ENCODE measurements around the gene LYZL6.
"Not testable (repeated sequence)": the region's sequence is repeated elsewhere in the genome, so short reads cannot be mapped to it uniquely, and the experiment has no call there.

Gene LYZL6

GRCh38 chr17:35969558-35970380 is 26.3 kb upstream of the LYZL6 start:
- Histone ChIP-seq H3K36me3 (ENCODE audit: insufficient read depth, low read length) (no peaks in the 10 kb centered on the region), H3K4me1 (ENCODE audit: insufficient read depth, low read length) (no peaks in the 10 kb centered on the region), H3K9ac (ENCODE audit: low read depth, low read length) (no peak overlapping the region), H3K9me3 (ENCODE audit: control insufficient read depth, insufficient read depth, low read length) (no peaks in the 10 kb centered on the region)

GRCh38 chr17:35968520-35969054 is 25.1 kb upstream of the LYZL6 start:
- Histone ChIP-seq H3K9me3 (ENCODE audit: control insufficient read depth, insufficient read depth, low read length) (no peaks in the 10 kb centered on the region), H3K36me3 (ENCODE audit: insufficient read depth, low read length) (no peaks in the 10 kb centered on the region), H3K4me1 (ENCODE audit: insufficient read depth, low read length) (no peaks in the 10 kb centered on the region), H3K9ac (ENCODE audit: low read depth, low read length) (no peak overlapping the region)

GRCh38 chr17:35965272-35965671 is 21.8 kb upstream of the LYZL6 start:
- no peaks in the 10 kb centered on the region for H3K9me3 ChIP-seq (ENCODE audit: control insufficient read depth, insufficient read depth, low read length)
- no peak overlapping the region for H3K9ac ChIP-seq (ENCODE audit: low read depth, low read length)
- no peaks in the 10 kb centered on the region for H3K4me1 ChIP-seq (ENCODE audit: insufficient read depth, low read length)
- no peaks in the 10 kb centered on the region for H3K36me3 ChIP-seq (ENCODE audit: insufficient read depth, low read length)

GRCh38 chr17:35963663-35964062 is 20.1 kb upstream of the LYZL6 start:
- Histone ChIP-seq H3K4me1 (ENCODE audit: insufficient read depth, low read length) (no peaks in the 10 kb centered on the region), H3K9me3 (ENCODE audit: control insufficient read depth, insufficient read depth, low read length) (no peaks in the 10 kb centered on the region), H3K36me3 (ENCODE audit: insufficient read depth, low read length) (no peaks in the 10 kb centered on the region), H3K9ac (ENCODE audit: low read depth, low read length) (no peak overlapping the region)

- H3K4me1 ChIP-seq (ENCODE audit: insufficient read depth, low read length) = no peaks in the 10 kb centered on the region; the same call in 1 of the 2 replicates
- no peaks in the 10 kb centered on the region for H3K9me3 ChIP-seq (ENCODE audit: control insufficient read depth, insufficient read depth, low read length)
- H3K9ac ChIP-seq (ENCODE audit: low read depth, low read length) = no peak overlapping the region
- no peaks in the 10 kb centered on the region for H3K36me3 ChIP-seq (ENCODE audit: insufficient read depth, low read length)
Measured at GRCh38 chr17:35953720-35954119, 10.2 kb upstream of the LYZL6 start.

GRCh38 chr17:35949401-35949800 is 5.9 kb upstream of the LYZL6 start:
- H3K4me1 ChIP-seq (ENCODE audit: insufficient read depth, low read length) = no peaks in the 10 kb centered on the region; the same call in 1 of the 2 replicates
- no peak overlapping the region for H3K9ac ChIP-seq (ENCODE audit: low read depth, low read length)
- H3K9me3 ChIP-seq (ENCODE audit: control insufficient read depth, insufficient read depth, low read length) = no peaks in the 10 kb centered on the region
- no peaks in the 10 kb centered on the region for H3K36me3 ChIP-seq (ENCODE audit: insufficient read depth, low read length)

- Histone ChIP-seq H3K36me3 (ENCODE audit: insufficient read depth, low read length) (no peaks in the 10 kb centered on the region), H3K9ac (ENCODE audit: low read depth, low read length) (no peak overlapping the region)
Measured at GRCh38 chr17:35948092-35948491, 4.6 kb upstream of the LYZL6 start.

GRCh38 chr17:35947156-35947585 is 3.7 kb upstream of the LYZL6 start:
- no peaks in the 10 kb centered on the region for H3K36me3 ChIP-seq (ENCODE audit: insufficient read depth, low read length)
- H3K9ac ChIP-seq (ENCODE audit: low read depth, low read length) = no peak overlapping the region; the same call in 1 of the 2 replicates
- no peaks in the 10 kb centered on the region for H3K9me3 ChIP-seq (ENCODE audit: control insufficient read depth, insufficient read depth, low read length)
- no peaks in the 10 kb centered on the region for H3K4me1 ChIP-seq (ENCODE audit: insufficient read depth, low read length)

More at GRCh38 chr17:35948092-35948491, 4.6 kb upstream of the LYZL6 start:
- Histone ChIP-seq H3K9me3 (ENCODE audit: control insufficient read depth, insufficient read depth, low read length) (no peaks in the 10 kb centered on the region), H3K4me1 (ENCODE audit: insufficient read depth, low read length) (no peaks in the 10 kb centered on the region)

GRCh38 chr17:35944151-35944550 is 638 bp upstream of the LYZL6 start:
- Histone ChIP-seq H3K36me3 (ENCODE audit: insufficient read depth, low read length) (no peaks in the 10 kb centered on the region), H3K9ac (ENCODE audit: low read depth, low read length) (no peak overlapping the region), H3K9me3 (ENCODE audit: control insufficient read depth, insufficient read depth, low read length) (no peaks in the 10 kb centered on the region), H3K4me1 (ENCODE audit: insufficient read depth, low read length) (no peaks in the 10 kb centered on the region)

- Histone ChIP-seq H3K9me3 (ENCODE audit: control insufficient read depth, insufficient read depth, low read length) (no peaks in the 10 kb centered on the region), H3K36me3 (ENCODE audit: insufficient read depth, low read length) (no peaks in the 10 kb centered on the region), H3K4me1 (ENCODE audit: insufficient read depth, low read length) (no peaks in the 10 kb centered on the region), H3K9ac (ENCODE audit: low read depth, low read length) (no peak overlapping the region)
Measured at GRCh38 chr17:35942588-35943186, 826 bp downstream of the LYZL6 start.

GRCh38 chr17:35938492-35938891 is 5.0 kb downstream of the LYZL6 start:
- H3K36me3 ChIP-seq (ENCODE audit: insufficient read depth, low read length); H3K9ac ChIP-seq (ENCODE audit: low read depth, low read length); H3K9me3 ChIP-seq (ENCODE audit: control insufficient read depth, insufficient read depth, low read length); H3K4me1 ChIP-seq (ENCODE audit: insufficient read depth, low read length): not testable (repeated sequence)

- H3K9ac ChIP-seq (ENCODE audit: low read depth, low read length) = no peak overlapping the region
- H3K9me3 ChIP-seq (ENCODE audit: control insufficient read depth, insufficient read depth, low read length) = no peaks in the 10 kb centered on the region
- H3K36me3 ChIP-seq (ENCODE audit: insufficient read depth, low read length) = no peaks in the 10 kb centered on the region
- peaks cover 3% of the 10 kb centered on the region for H3K4me1 ChIP-seq (ENCODE audit: insufficient read depth, low read length)
Measured at GRCh38 chr17:35936063-35936462, 7.5 kb downstream of the LYZL6 start.

- Histone ChIP-seq H3K4me1 (ENCODE audit: insufficient read depth, low read length) (peaks cover 7% of the 10 kb centered on the region), H3K36me3 (ENCODE audit: insufficient read depth, low read length) (no peaks in the 10 kb centered on the region), H3K9ac (ENCODE audit: low read depth, low read length) (no peak overlapping the region), H3K9me3 (ENCODE audit: control insufficient read depth, insufficient read depth, low read length) (no peaks in the 10 kb centered on the region)
Measured at GRCh38 chr17:35934760-35935159, 8.8 kb downstream of the LYZL6 start.

GRCh38 chr17:35932586-35932985 is 10.9 kb downstream of the LYZL6 start:
- no peak overlapping the region for H3K9ac ChIP-seq (ENCODE audit: low read depth, low read length)
- peaks cover 7% of the 10 kb centered on the region for H3K4me1 ChIP-seq (ENCODE audit: insufficient read depth, low read length)
- no peaks in the 10 kb centered on the region for H3K9me3 ChIP-seq (ENCODE audit: control insufficient read depth, insufficient read depth, low read length)
- H3K36me3 ChIP-seq (ENCODE audit: insufficient read depth, low read length) = no peaks in the 10 kb centered on the region
